ENCODE measurements around the gene KIR2DL1.
"Not testable (repeated sequence)": the region's sequence is repeated elsewhere in the genome, so short reads cannot be mapped to it uniquely, and the experiment has no call there.

GRCh38 chr19:54766464-54766863, 3.1 kb upstream of the KIR2DL1 start:
- TF ChIP-seq CTCF (conservative IDR thresholded peaks at IDR 0.05 in 1 of 2, IDR thresholded peaks at IDR 0.05 in 1 of 2; ENCODE audit: low read depth in 1 of 2, low read length in 2 of 2); EZH2 (IDR thresholded peaks at IDR 0.05; ENCODE audit: low read length, missing control alignments): not testable (repeated sequence)

All from fibroblast of lung (primary cell).